Measurements from ENCODE around the gene ANO10. TPM values are rescaled to one million over a fixed set of nuclear protein-coding genes. Genes with fewer than 3 reads are reported as not detected.
A peak's percentile ranks its signal among the peaks of the same experiment; 100 is the strongest.

Gene ANO10
- total and polyA plus RNA-seq, 2 donors (not counting 1 experiment from before 2014, with no cell fraction given): 1.9 to 10.6 TPM

GRCh38 chr3:43363621-43364266 lies 258.1 kb downstream of the ANO10 start:
- H3K27ac Mint-ChIP-seq: peak overlapping the region; percentile 20
- Histone ChIP-seq H3K79me2 (ENCODE audit: control insufficient read depth, insufficient read depth, low read length) (no peaks in the 10 kb centered on the region), H3K4me3 (ENCODE audit: control extremely low read depth in 1 of 5, extremely low read depth in 1 of 5, insufficient read depth in 1 of 5, low read depth in 2 of 5, low read length in 4 of 5) (no peak overlapping the region), H4K20me1 (ENCODE audit: control insufficient read depth, insufficient read depth, low read length, poor library complexity, severe bottlenecking) (no peaks in the 10 kb centered on the region), H3K4me1 (ENCODE audit: control insufficient read depth in 2 of 2, insufficient read depth in 2 of 2, low read length in 2 of 2) (no peaks in the 10 kb centered on the region), H3K27ac (ENCODE audit: low read length in 2 of 2) (no peak overlapping the region), H3K9me3 (ENCODE audit: control extremely low read depth in 1 of 3, control insufficient read depth in 2 of 3, insufficient read depth in 1 of 3, low read length in 2 of 3) (peaks cover 0 to 4% (median 0%) of the 10 kb centered on the region in 3 donors), H2AFZ (ENCODE audit: insufficient read depth, low read depth, low read length, poor library complexity, severe bottlenecking) (no peak overlapping the region), H3K27me3 (replicated peaks in 1 of 4; ENCODE audit: control extremely low read depth in 1 of 4, control insufficient read depth in 3 of 4, insufficient read depth in 4 of 4, low read length in 3 of 4) (no peaks in the 10 kb centered on the region), H3K4me2 (replicated peaks; ENCODE audit: low read depth, low read length, poor library complexity, severe bottlenecking) (no peak overlapping the region), H3K36me3 (replicated peaks in 1 of 2; ENCODE audit: control extremely low read depth in 1 of 2, control insufficient read depth in 1 of 2, extremely low read depth in 1 of 2, insufficient read depth in 2 of 2, low read length in 1 of 2) (no peaks in the 10 kb centered on the region), H3K9ac (ENCODE audit: low read length) (no peak overlapping the region)
- ATAC-seq (ENCODE audit: low read depth) (no peak), DNase-seq (no peak)
- ChIA-PET CTCF (no interaction called here), POLR2A (interaction anchor here (0.6 kb wide), 1 partner anchor 10 kb away, joined by 6 read pairs; no protein-coding TSS in a partner anchor)
- H3K4me3 Mint-ChIP-seq: no peak overlapping the region
- no peaks in the 10 kb centered on the region for H3K9me3 Mint-ChIP-seq (ENCODE audit: insufficient read depth)
- intact Hi-C loops (cut with micrococcal nuclease): no loop called here
- TF ChIP-seq EZH2 (IDR thresholded peaks at IDR 0.05; ENCODE audit: borderline replicate concordance, insufficient read depth, low read depth, low read length, poor library complexity, severe bottlenecking) (no peak), CTCF (IDR thresholded peaks at IDR 0.05) (no peak)
- 92% methylated on average over 26 of the region's 26 CpGs for WGBS (ENCODE audit: insufficient coverage)
- H3K27me3 Mint-ChIP-seq: no peaks in the 10 kb centered on the region
- no peaks in the 10 kb centered on the region for H3K4me1 Mint-ChIP-seq

- intact Hi-C loops (cut with micrococcal nuclease): no loop called here
These were observed 258.9 kb downstream of the ANO10 start for GRCh38 chr3:43362961-43363360.

More at GRCh38 chr3:43362961-43363360, 258.9 kb downstream of the ANO10 start:
- peaks cover 0 to 4% (median 0%) of the 10 kb centered on the region in 3 donors for H3K9me3 ChIP-seq (ENCODE audit: control extremely low read depth in 1 of 3, control insufficient read depth in 2 of 3, insufficient read depth in 1 of 3, low read length in 2 of 3)
- no peaks in the 10 kb centered on the region for H3K79me2 ChIP-seq (ENCODE audit: control insufficient read depth, insufficient read depth, low read length)
- H3K4me2 ChIP-seq (replicated peaks; ENCODE audit: low read depth, low read length, poor library complexity, severe bottlenecking): no peak overlapping the region
- no peaks in the 10 kb centered on the region for H4K20me1 ChIP-seq (ENCODE audit: control insufficient read depth, insufficient read depth, low read length, poor library complexity, severe bottlenecking)
- ChIA-PET POLR2A (no interaction called here), CTCF (no interaction called here)
- Mint-ChIP-seq H3K27ac (no peak overlapping the region), H3K27me3 (no peaks in the 10 kb centered on the region), H3K4me1 (no peaks in the 10 kb centered on the region), H3K4me3 (no peak overlapping the region), H3K9me3 (ENCODE audit: insufficient read depth) (no peaks in the 10 kb centered on the region)
- no peaks in the 10 kb centered on the region for H3K36me3 ChIP-seq (replicated peaks in 1 of 2; ENCODE audit: control extremely low read depth in 1 of 2, control insufficient read depth in 1 of 2, extremely low read depth in 1 of 2, insufficient read depth in 2 of 2, low read length in 1 of 2)
- no peaks in the 10 kb centered on the region for H3K4me1 ChIP-seq (ENCODE audit: control insufficient read depth in 2 of 2, insufficient read depth in 2 of 2, low read length in 2 of 2)
- H3K27ac ChIP-seq (ENCODE audit: low read length in 2 of 2): no peak overlapping the region
- DNase-seq (no peak), ATAC-seq (ENCODE audit: low read depth) (no peak)
- H3K4me3 ChIP-seq (ENCODE audit: control extremely low read depth in 1 of 5, extremely low read depth in 1 of 5, insufficient read depth in 1 of 5, low read depth in 2 of 5, low read length in 4 of 5): no peak overlapping the region
- 95% methylated on average over 6 of the region's 6 CpGs for WGBS (ENCODE audit: insufficient coverage)
- no peaks in the 10 kb centered on the region for H3K27me3 ChIP-seq (replicated peaks in 1 of 4; ENCODE audit: control extremely low read depth in 1 of 4, control insufficient read depth in 3 of 4, insufficient read depth in 4 of 4, low read length in 3 of 4)
- TF ChIP-seq EZH2 (IDR thresholded peaks at IDR 0.05; ENCODE audit: borderline replicate concordance, insufficient read depth, low read depth, low read length, poor library complexity, severe bottlenecking): no peak
- no peak for TF ChIP-seq CTCF (IDR thresholded peaks at IDR 0.05)
- H3K9ac ChIP-seq (ENCODE audit: low read length): no peak overlapping the region
- H2AFZ ChIP-seq (ENCODE audit: insufficient read depth, low read depth, low read length, poor library complexity, severe bottlenecking): no peak overlapping the region

All from B cell (primary cell).